Stimulated activated CD8-positive, alpha-beta memory T cell treated with anti-CD3 and anti-CD28 coated beads, Interleukin-15, amount 100 ng/mL, for 1 hour (primary cell): Measurements from ENCODE around the gene CNIH2.
"Not testable (repeated sequence)": the region's sequence is repeated elsewhere in the genome, so short reads cannot be mapped to it uniquely, and the experiment has no call there.

ENCODE experiments used
- DNase-seq: peaks from one replicate; pipeline ENCODE4 v3.0.0-alpha.2; 2020; ENCODE audit warnings: low read depth

CNIH2 gene

GRCh38 chr11:66259956-66260355, 18.0 kb upstream of the CNIH2 start:
- no peak for DNase-seq

DNA sequence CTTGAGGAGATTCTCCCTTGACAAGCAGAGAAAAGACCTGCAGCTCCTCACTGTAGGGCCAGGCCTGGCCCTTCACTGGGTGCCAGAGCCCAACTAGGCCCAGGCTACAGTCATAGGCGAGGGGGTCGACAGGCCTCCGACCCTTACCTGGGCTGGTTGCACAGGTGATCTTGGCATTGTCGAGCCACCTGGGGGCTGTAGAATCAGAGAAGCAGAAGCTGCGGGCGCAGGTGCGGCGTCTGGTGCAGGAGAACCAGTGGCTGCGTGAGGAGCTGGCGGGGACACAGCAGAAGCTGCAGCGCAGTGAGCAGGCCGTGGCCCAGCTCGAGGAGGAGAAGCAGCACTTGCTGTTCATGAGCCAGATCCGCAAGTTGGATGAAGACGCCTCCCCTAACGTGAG, 16.4 kb upstream of the CNIH2 start:
- no peak for DNase-seq

DNA sequence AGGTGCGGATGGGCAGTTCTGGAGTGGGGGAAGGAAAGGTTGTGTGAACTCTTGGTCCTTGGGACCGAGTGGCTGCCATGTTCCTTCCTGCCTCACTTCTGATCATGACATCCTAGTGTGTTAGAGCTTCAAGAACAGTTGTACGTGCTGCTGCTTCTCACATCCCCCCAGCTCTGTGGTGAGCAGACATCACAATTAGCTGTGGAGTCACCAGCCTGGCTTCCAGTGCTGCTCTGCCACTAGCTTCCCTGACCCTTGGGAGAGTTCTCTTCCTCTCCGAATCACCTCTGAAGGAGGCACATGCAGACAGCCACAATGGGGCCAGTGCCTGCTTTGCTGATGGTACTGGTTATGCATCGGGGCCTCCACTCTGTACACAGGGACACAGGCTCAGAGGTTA, 15.8 kb upstream of the CNIH2 start:
- no peak for DNase-seq

DNA sequence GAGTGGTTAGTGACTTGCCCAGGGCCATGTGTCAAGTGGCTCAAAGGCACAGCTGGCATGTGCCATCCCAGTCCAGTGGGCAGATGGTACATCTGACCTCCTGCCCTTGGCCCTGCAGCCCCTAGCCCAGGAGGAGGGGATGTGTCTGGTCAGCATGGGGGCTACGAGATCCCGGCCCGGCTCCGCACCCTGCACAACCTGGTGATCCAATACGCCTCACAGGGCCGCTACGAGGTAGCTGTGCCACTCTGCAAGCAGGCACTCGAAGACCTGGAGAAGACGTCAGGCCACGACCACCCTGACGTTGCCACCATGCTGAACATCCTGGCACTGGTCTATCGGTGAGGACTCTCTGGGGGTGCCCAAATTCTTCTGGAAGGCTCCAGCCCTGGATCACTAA, 15.3 kb upstream of the CNIH2 start:
- no peak for DNase-seq

GRCh38 chr11:66263231-66263630, 14.7 kb upstream of the CNIH2 start:
- no peak for DNase-seq

GRCh38 chr11:66263785-66264184, 14.2 kb upstream of the CNIH2 start:
- no peak for DNase-seq

DNA sequence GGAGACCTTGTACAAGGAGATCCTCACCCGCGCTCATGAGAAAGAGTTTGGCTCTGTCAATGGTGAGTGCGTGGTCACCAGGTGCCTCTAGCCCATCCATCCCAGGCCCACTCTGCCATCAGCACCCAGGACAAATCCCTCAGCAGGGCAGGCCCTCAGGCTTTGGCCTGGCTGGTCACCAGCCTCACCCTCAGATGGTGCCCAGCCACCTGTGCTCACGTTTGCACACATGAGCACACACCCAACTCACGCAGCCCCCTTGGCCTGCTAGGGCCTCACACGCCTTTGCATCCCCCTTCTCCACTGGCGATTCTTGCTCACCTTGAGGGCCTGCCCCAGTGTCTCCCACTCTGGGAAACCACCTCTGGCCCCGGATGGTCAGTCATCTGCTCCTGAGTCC, 13.6 kb upstream of the CNIH2 start:
- no peak for DNase-seq

DNA sequence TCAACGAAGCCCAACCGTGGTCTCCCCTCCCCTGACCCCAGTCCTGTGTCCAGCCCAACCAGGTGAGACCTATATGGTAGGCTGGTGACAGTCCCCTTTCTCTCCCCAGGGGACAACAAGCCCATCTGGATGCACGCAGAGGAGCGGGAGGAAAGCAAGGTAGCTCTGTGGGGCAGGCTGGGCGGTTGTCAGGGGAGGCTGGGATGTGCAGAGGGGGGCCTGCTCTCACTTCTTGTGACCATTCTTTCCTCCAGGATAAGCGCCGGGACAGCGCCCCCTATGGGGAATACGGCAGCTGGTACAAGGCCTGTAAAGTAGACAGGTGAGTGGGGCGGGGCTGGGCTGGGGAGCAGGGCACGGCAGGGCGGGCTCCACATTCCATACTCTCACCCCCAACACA, 13.1 kb upstream of the CNIH2 start:
- DNase-seq = no peak

DNA sequence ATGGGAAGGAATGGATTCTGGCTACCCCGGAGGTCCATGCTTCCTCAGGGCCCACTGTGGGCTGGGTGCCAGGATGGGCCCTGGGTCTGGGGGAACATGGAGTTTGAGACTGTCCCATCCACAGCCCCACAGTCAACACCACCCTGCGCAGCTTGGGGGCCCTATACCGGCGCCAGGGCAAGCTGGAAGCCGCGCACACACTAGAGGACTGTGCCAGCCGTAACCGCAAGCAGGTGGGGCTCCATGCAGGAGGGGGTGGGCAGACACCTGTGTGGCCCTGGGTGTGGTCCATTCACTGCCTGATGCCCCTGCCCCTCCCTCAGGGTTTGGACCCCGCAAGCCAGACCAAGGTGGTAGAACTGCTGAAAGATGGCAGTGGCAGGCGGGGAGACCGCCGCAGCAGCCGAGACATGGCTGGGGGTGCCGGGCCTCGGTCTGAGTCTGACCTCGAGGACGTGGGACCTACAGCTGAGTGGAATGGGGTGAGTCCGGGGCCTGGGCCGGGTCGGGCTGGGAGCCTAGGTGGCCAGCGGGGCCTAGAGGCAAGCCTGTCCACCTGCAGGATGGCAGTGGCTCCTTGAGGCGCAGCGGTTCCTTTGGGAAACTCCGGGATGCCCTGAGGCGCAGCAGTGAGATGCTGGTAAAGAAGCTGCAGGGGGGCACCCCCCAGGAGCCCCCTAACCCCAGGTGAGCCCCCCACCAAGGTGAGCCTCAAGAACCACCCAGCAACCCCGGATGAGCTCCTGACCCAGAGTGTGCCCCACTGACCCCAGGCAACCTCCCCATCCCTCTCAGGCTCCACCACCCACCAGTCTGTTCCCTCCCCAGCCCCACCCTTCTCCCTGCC, 12.2 kb upstream of the CNIH2 start:
- DNase-seq = no peak

DNA sequence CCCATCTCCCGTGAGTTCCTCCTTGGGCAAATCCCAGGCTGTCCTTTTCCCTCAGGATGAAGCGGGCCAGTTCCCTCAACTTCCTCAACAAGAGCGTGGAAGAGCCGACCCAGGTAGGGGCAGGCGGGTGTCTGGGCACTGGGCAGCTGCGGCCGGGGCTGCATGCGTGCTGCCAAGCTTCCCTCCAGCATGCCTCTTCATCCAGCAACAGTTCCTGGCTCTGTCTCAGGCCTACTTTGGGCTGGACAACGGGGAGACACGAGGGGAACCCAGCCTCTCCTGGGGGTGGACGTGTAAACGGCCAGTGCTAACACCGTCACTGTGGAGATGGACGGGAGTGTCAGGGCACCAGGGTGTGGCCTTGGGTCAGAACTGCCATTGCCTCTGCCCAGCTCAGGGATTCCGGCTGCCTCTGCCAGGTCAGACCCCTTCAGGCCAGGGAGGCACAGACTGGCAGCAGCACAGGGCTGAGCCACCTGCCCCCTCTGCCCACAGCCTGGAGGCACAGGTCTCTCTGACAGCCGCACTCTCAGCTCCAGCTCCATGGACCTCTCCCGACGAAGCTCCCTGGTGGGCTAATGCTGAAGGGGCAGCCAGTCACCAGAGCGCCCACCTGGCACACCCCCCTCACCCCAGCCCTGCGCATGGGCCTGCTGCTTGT, 11.5 kb upstream of the CNIH2 start:
- DNase-seq = no peak

- no peak for DNase-seq
Observed at GRCh38 chr11:66267039-66267378, 11.0 kb upstream of the CNIH2 start.

- DNase-seq = peak; percentile 73
Observed at GRCh38 chr11:66267379-66268243, 10.4 kb upstream of the CNIH2 start.

DNA sequence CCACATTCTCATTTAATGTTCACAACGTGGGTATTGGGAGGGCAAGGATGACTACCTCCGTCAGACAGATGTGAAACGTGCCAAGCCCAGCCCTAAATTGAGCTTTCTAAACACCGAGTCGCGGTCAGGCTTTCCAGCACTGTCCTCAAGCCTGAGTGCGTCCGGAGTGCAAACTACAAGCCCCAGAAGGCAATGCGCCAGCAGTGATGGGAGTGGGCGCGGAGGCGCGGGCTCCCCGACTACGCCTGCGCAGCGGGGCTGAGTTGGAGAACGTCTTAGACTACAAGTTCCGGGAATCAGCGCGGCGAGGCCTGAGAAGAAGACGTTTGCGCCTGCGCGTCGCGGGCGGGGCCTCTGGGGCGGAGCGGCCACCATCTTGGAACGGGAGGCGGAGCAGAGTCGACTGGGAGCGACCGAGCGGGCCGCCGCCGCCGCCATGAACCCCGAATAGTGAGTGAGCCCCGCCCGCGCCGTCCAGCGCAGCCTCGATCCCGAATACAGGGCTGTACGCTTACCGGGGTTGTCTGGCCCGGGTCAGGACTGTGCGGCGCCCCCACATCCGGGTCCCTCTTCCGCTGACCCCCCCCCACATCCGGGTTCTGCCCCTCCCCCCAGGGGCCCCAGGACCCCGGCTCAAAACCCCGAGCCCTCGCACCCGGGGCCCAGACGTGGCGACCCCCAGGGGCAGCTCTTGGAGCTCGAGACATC, 9.6 kb upstream of the CNIH2 start, which contains the start of gene RAB1B:
RAB1B (plus strand) TSS at position 396 of the 708 bp plus-strand sequence; CDS start at position 437, 41 bp downstream.
- DNase-seq = peak; percentile 99

GRCh38 chr11:66268952-66269905, 8.7 kb upstream of the CNIH2 start:
- DNase-seq = no peak

GRCh38 chr11:66271816-66272215, 6.2 kb upstream of the CNIH2 start:
- DNase-seq = no peak

GRCh38 chr11:66272596-66272995, 5.4 kb upstream of the CNIH2 start:
- no peak for DNase-seq

DNA sequence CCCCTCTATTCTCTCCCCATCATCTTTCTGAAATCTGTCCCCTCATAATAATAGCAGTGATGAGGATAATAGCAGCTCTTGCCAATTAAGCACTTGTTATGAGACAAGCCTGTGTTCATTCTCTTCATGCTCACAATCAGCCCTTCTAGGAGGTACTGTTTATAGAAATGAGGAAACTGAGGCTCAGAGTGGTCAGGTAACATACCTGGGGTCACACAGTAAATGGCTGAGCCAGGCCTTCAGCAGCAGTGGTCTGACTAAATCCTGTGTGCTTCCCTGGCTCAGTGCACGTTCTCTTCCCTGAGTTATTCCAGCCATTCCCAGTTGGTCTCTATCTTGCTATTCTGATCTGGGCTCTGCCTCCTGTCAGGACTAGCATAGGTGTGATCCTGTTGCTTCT, 3.8 kb upstream of the CNIH2 start:
- DNase-seq = no peak

GRCh38 chr11:66275396-66275795, 2.6 kb upstream of the CNIH2 start:
- no peak for DNase-seq

- no peak for DNase-seq
Observed at GRCh38 chr11:66275984-66276612, 1.9 kb upstream of the CNIH2 start.

DNA sequence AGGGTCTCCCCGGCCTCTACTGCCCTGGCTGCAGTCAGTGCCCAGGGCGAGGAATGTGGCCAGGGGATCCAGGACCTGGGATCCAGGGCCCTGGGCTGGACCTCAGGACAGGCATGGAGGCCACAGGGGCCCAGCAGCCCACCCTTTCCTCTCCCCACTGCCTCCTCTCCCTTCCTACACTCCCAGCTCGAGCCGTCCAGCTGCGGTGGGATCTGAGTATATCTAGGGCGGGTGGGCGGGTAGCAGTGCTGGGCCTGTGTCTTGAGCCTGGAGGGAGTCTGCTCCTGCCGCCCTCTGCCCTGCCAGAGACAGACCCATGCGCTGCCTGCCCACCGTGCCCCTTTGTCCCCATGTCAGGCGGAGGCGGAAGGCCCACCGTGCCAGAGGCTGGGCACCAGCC, 1.4 kb upstream of the CNIH2 start:
- DNase-seq = not testable (repeated sequence)
